DND-41 (cell line): ENCODE results near the gene OR13A1.

Source experiments
- CTCF ChIP-seq: IDR thresholded peaks from 2 replicates; pipeline ENCODE4 v1.5.1; 2012; ENCODE audit warnings: borderline replicate concordance, low read length, moderate library complexity, mild to moderate bottlenecking; ENCODE audit not compliant: poor library complexity, severe bottlenecking; ENCODE audit errors: extremely low read depth
- EZH2 ChIP-seq: IDR thresholded peaks from 3 replicates; pipeline ENCODE4 v1.6.1; 2012; ENCODE audit warnings: borderline replicate concordance, low read depth, mild to moderate bottlenecking, moderate library complexity, low read length, inconsistent platforms; ENCODE audit not compliant: severe bottlenecking

- TF ChIP-seq CTCF, result no peak
- TF ChIP-seq EZH2, result no peak
Measured at GRCh38 chr10:45325116-45325515, 9.7 kb upstream of the OR13A1 start.
